Fibroblast of the conjunctiva (primary cell): ENCODE measurements around the gene NSUN5.
"Not testable (repeated sequence)": the region's sequence is repeated elsewhere in the genome, so short reads cannot be mapped to it uniquely, and the experiment has no call there.

Experiments used
- DNase-seq: peaks from one replicate; pipeline ENCODE4 v3.0.0-alpha.2; 2010; ENCODE audit warnings: low read depth

NSUN5 gene

GRCh38 chr7:73325424-73325823 is 16.8 kb upstream of the NSUN5 start:
- DNase-seq, result not testable (repeated sequence)

- not testable (repeated sequence) for DNase-seq
Measured at GRCh38 chr7:73324081-73324845, 15.6 kb upstream of the NSUN5 start.

GRCh38 chr7:73323434-73324080 is 14.9 kb upstream of the NSUN5 start:
- not testable (repeated sequence) for DNase-seq

DNA sequence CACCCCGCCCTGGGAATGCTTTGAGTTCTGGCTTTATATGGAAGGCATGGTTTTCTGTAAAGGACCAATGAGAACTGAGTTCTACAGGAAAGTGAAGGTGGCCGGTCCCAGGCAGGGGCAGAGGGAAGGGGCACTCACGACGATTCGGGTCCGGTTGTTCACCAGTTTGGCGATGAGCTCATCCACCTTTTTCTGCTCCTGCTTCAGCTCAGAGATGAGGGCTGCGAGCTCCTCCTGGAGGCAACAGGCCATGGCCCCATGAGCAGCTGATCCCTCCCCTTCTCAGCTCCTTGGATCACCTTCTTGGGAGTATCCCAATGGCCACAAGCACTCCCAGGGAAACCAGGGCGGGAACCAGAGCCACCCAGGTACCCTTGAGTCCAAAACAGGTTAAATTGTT is 11.4 kb upstream of the NSUN5 start:
- not testable (repeated sequence) for DNase-seq

DNA sequence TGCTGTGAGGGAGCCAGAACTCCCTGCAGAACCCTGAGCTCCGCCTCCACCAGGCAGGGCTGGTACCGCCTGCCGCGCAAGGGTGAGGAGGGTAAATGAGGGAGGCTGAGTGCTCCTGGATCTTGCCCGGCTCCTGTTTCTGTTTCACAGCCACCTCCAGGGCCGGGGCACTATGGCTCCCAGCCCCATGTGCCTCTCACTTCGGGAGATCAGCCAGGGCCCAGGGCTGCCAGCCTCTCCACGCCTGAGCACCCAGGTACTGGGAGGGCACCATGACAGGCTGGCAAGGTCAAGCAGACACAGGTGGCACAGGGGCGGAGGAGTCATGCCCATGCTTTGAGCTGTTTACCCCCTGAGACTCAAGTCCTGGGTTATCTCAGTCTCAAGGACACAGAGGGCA is 10.9 kb upstream of the NSUN5 start:
- not testable (repeated sequence) for DNase-seq

- not testable (repeated sequence) for DNase-seq
Measured at GRCh38 chr7:73318656-73319204, 10.1 kb upstream of the NSUN5 start.

- DNase-seq, result no peak
Measured at GRCh38 chr7:73316521-73316920, 7.9 kb upstream of the NSUN5 start.

DNA sequence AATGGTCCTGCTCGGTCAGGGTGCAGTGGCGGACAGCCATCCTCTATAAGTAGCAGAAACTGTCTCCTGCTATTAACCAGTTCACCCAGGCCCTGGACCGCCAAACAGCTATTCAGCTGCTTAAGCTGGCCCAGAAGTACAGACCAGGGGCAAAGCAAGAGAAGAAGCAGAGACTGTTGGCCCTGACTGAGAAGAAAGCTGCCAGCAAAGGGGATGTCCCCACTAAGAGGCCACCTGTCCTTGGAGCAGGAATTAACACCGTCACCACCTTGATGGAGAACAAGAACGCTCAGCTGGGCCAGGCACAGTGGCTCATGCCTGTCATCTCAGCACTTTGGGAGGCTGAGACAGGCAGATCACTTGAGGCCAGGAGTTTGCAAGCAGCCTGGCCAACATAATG is 5.6 kb upstream of the NSUN5 start:
- DNase-seq, result no peak

DNA sequence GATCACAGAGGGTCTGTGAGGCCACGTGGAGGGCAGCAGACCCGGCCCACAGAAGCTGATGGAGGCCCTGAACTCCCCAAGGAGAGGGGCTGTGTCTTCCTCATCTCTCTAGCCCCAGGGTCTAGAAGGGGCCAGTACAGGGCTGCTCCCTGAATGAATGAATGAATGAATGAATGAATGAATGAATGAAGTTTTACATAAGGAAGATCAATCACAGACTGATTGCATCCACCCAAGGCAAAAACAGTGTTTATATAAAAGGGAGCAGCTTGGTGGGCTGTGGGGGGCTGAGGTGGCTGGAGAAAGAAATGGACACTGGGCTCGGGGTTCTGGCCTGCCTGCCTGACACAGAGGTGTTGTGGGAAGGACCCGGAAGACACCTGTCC is 4.9 kb upstream of the NSUN5 start:
- DNase-seq, result no peak

- no peak for DNase-seq
Measured at GRCh38 chr7:73312831-73313520, 4.3 kb upstream of the NSUN5 start.

GRCh38 chr7:73311421-73311820 is 2.8 kb upstream of the NSUN5 start:
- DNase-seq, result not testable (repeated sequence)

DNA sequence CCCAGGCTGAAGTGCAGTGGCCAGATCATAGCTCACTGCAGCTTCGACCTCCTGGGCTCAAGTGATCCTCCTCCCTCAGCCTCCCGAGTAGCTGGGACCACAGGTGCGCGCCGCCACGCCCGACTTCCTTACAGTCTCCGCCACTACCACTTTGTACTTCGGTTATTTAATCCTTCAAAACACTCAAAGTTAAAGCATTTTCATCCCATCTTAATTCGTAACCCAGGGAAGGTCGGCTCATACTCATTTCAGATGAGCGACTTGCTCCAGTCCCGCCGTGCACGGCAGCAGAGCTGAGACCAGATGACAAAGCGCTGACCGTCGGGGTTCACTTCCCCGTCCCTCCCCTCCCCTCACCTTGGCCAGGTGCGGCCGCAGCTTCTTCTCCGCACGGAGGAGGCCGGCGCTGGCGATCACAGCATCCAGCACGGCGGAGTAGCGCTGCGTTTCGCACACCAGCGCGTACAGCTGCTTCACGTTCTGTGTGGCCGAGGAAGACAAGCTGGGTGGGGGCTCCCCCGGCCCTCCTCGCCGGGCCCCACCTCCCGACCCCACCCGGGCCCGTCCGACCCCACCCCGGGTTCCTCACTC is 457 bp downstream of the NSUN5 start:
- no peak for DNase-seq

DNA sequence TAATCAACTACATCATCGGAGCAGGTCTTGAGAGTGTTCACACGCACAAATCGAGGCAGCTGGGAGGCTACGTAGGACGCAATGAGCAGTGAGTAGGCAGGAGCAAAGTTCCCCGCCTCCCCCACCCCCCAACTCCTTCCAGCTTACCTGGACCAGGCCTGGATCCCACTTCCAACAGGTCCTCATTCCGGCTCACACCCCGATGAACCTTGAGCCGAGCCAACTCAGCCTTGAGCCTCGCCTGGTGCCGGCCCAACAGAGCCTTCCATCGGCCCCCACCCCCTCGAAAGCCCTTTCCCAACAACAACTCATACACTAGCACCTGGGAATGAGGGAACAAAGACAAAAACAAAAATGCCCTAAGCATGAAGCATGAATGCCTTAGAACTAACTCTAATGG is 1.2 kb downstream of the NSUN5 start:
- DNase-seq, result no peak

GRCh38 chr7:73304612-73305387 is 3.8 kb downstream of the NSUN5 start:
- not testable (repeated sequence) for DNase-seq

DNA sequence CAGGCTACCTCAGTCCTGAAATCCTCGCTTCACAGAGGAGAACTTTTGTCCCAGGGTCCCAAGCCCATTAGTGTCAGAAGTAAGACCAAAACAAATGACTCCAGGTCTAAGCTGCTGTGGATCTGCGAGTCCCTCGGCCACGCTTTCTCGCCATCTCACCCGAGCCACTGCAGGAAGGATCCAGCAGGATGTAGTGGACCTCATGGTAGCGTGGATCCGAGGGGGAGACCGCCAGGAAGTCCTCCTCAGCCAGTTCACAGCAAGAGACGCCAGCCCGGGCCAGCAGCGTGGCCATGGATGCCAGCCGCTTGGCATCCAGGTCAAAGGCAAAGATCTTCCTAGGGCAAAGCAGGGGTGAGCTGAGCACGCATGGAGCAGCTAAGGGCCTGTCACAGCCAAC is 4.6 kb downstream of the NSUN5 start:
- no peak for DNase-seq

DNA sequence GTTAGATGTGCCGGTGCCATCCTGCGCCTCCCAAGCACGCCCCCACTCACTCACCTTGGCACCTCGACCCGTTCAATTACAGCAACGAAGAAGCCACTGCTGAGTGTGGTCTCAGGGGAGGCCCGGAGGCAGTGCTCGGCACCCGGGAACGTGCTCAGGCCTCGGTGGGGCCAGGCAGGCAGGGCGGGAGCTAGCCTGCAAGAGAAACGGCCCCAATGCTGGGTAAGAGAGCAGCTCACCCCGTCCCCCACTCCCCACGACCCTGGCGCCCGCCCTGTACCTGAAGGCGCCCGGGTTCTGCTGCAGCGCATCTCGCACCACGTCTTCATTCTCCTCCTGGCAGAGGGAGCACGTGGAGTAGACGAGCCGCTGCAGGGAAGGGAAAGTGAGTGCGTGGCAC is 5.1 kb downstream of the NSUN5 start:
- DNase-seq, result no peak

- not testable (repeated sequence) for DNase-seq
Measured at GRCh38 chr7:73302846-73303245, 5.8 kb downstream of the NSUN5 start.

DNA sequence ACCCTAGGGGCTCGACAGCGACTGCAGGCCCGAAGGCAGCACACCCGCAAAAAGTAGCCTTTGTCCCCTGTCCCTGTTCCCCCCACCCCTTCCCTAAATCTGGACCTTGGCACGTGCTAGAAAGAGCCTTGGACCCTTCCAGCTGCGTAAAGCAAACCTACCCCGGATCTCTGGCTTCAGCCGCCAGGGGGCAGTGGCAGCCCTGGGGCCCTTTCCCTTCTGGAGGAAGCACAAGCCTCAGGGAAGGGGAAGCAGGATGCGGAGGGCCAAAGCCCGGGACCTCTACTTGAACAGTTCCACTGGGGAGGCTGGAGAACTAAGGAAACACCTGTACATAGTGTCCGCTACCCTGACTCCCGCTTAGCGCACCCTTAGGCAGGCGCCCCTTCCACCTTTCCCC is 7.5 kb downstream of the NSUN5 start:
- DNase-seq, result not testable (repeated sequence)

GRCh38 chr7:73299812-73300211 is 8.8 kb downstream of the NSUN5 start:
- DNase-seq, result not testable (repeated sequence)

- DNase-seq, result not testable (repeated sequence)
Measured at GRCh38 chr7:73297706-73298105, 10.9 kb downstream of the NSUN5 start.

GRCh38 chr7:73297235-73297634 is 11.4 kb downstream of the NSUN5 start:
- DNase-seq, result not testable (repeated sequence)

DNA sequence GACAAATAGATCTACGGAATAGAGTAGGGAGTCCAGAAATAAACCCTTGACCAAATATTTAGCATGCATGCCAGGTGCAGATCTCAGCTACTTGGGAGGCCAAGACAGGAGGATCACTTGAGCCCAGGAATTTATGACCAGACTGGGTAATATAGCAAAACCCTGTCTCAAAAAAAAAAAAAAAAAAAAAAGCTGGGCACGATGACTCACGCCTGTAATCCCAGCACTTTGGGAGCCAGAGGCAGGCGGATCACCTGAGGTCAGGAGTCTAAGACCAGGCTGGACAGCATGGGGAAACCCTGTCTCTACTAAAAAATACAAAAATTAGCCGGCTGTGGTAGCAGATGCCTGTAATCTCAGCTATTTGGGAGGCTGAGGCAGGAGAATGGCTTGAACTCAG is 31.4 kb downstream of the NSUN5 start:
- not testable (repeated sequence) for DNase-seq
